Measurements from ENCODE around the gene SMIM44. TPM values are rescaled to one million over a fixed set of nuclear protein-coding genes. Genes with fewer than 3 reads are reported as not detected.

Gene SMIM44
- total RNA-seq, 1 experiment from 2014 or later, result not detected

DNA sequence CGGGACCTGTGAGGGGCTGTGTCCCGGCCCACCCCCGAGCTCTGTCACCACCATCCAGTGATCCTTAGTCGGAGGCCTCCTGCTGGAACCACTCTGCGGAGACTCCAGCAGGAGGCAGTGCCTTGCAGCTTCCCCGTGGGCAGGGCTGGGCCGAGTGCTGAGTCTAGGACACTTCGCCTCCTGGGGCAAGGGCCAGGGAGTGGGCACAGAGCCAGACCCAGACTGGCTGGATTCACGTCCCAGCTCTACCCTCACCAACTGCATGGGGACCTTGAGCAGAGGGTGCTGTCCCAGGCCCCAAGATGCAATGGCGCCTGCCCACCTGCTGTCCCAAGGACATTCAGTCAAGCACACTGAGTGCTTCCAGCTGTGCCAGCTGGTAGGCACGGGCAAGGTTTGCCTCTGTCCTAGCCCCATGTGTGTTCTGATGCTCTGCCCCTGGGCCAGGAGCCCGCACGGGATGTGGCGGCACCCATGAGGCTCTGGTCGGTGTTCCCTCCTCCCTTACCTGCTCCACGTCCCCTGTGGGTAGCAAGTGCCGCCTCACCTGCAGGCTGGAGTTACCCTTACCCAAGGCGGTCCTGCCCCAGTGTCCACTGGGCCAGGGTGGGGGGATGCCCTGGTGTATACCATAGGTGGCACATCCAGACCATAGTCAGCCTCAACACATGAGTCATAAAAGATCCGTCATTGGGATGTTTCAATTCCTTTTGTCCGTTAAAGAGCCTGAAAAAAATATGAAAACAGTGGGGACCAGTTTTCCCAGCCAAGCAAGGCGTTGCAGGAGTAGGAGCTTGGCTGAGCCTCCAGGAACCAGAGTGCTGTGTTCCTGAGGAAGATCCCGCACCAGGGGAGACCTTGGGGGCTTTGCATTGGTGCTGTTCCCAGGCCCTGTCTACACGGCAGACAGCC, 30.2 kb upstream of the SMIM44 start:
- Histone ChIP-seq H3K9me3 (ENCODE audit: control insufficient read depth, insufficient read depth, low read depth, low read length) (no peaks in the 10 kb centered on the region), H3K4me3 (ENCODE audit: low read depth in 2 of 2, low read length in 2 of 2) (no peak overlapping the region), H3K36me3 (ENCODE audit: control insufficient read depth, insufficient read depth, low read length) (no peaks in the 10 kb centered on the region; the same call in 1 of the 2 replicates), H3K27ac (ENCODE audit: low read length) (no peak overlapping the region), H3K4me1 (ENCODE audit: control insufficient read depth, insufficient read depth, low read length) (no peaks in the 10 kb centered on the region; the same call in none of the 2 replicates), H3K27me3 (ENCODE audit: control insufficient read depth, insufficient read depth, low read length) (no peaks in the 10 kb centered on the region)
- ATAC-seq (0 out of 2 replicates have a peak, but pooled peaks have one; percentile 33), DNase-seq (ENCODE audit: low read depth, low spot score) (no peak)
- ChIA-PET CTCF (no interaction called here), POLR2A (no interaction called here)
- no peak for TF ChIP-seq REST (IDR thresholded peaks at IDR 0.05; ENCODE audit: insufficient read depth in 1 of 2, low read depth in 2 of 2, low read length in 1 of 2)
- no peak for TF ChIP-seq CTCF (IDR thresholded peaks at IDR 0.05)
- no peak for TF ChIP-seq SIN3A (IDR thresholded peaks at IDR 0.05; ENCODE audit: borderline replicate concordance, insufficient read depth, low read depth, low read length)
- no peak for TF ChIP-seq TCF7L2 (IDR thresholded peaks at IDR 0.05; ENCODE audit: low read depth, low read length)
- TF ChIP-seq POLR2AphosphoS5 (IDR thresholded peaks at IDR 0.05; ENCODE audit: low read depth, low read length), result no peak
- in situ Hi-C loops (cut with HindIII; ENCODE audit: low pct_unique_long_range_greater_than_20kb, low sequenced_read_pairs) (no loop called here), intact Hi-C loops (cut with micrococcal nuclease; ENCODE audit: unreplicated experiment) (no loop called here)
- BruUV-seq (replicated peaks), result no TSS peak

DNA sequence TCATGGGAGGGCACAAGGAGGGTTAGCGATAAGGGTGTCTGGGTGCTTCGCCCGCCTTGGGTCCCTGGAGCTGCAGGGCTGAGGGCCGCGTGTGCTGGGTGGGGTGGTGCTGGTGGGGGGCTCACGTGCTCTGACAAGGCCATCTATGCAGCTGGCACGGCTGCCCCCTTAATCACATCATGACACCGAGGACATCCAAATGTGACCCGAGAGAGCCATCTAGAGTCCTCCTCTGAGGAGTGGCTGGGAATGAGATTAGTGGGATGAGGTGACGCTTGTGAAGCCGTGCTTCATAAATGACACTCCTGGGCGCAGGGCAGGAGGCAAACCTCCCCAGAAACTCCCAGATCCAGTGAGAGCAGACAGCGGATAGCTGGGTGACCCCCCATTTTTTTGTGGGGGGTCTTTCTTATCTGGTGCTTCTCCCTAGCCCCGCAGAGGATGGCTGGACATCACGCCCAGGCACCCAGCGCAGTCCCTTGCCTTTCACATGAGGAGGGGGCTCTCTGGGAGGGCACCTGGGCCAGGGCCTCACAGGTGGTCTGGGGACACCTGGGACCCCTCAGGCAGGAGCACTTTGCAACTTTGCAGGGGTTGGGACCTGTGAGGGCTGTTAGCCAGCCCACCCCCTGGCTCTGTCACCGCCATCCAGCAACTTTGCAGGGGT, 29.5 kb upstream of the SMIM44 start:
- no peak for TF ChIP-seq POLR2AphosphoS5 (IDR thresholded peaks at IDR 0.05; ENCODE audit: low read depth, low read length)
- TF ChIP-seq TCF7L2 (IDR thresholded peaks at IDR 0.05; ENCODE audit: low read depth, low read length), result no peak
- TF ChIP-seq CTCF (IDR thresholded peaks at IDR 0.05), result no peak
- TF ChIP-seq REST (IDR thresholded peaks at IDR 0.05; ENCODE audit: insufficient read depth in 1 of 2, low read depth in 2 of 2, low read length in 1 of 2), result no peak
- no peak for TF ChIP-seq SIN3A (IDR thresholded peaks at IDR 0.05; ENCODE audit: borderline replicate concordance, insufficient read depth, low read depth, low read length)
- DNase-seq (ENCODE audit: low read depth, low spot score) (no peak), ATAC-seq (no peak)
- no peaks in the 10 kb centered on the region; the same call in 1 of the 2 replicates for H3K36me3 ChIP-seq (ENCODE audit: control insufficient read depth, insufficient read depth, low read length)
- no peaks in the 10 kb centered on the region for H3K9me3 ChIP-seq (ENCODE audit: control insufficient read depth, insufficient read depth, low read depth, low read length)
- H3K4me3 ChIP-seq (ENCODE audit: low read depth in 2 of 2, low read length in 2 of 2), result no peak overlapping the region
- no peak overlapping the region for H3K27ac ChIP-seq (ENCODE audit: low read length)
- POLR2A ChIA-PET, result interaction anchor here (0.6 kb wide), 1 partner anchor 553 kb away, joined by 12 read pairs; no protein-coding TSS in a partner anchor
- no peaks in the 10 kb centered on the region; the same call in none of the 2 replicates for H3K4me1 ChIP-seq (ENCODE audit: control insufficient read depth, insufficient read depth, low read length)
- intact Hi-C loops (cut with micrococcal nuclease; ENCODE audit: unreplicated experiment) (no loop called here), in situ Hi-C loops (cut with HindIII; ENCODE audit: low pct_unique_long_range_greater_than_20kb, low sequenced_read_pairs) (no loop called here)
- BruUV-seq (replicated peaks), result no TSS peak
- no peaks in the 10 kb centered on the region for H3K27me3 ChIP-seq (ENCODE audit: control insufficient read depth, insufficient read depth, low read length)
- CTCF ChIA-PET, result no interaction called here

All from Panc1 (cell line).